ENCODE results near the gene RRBP1.

- TF ChIP-seq, protein P1, sequence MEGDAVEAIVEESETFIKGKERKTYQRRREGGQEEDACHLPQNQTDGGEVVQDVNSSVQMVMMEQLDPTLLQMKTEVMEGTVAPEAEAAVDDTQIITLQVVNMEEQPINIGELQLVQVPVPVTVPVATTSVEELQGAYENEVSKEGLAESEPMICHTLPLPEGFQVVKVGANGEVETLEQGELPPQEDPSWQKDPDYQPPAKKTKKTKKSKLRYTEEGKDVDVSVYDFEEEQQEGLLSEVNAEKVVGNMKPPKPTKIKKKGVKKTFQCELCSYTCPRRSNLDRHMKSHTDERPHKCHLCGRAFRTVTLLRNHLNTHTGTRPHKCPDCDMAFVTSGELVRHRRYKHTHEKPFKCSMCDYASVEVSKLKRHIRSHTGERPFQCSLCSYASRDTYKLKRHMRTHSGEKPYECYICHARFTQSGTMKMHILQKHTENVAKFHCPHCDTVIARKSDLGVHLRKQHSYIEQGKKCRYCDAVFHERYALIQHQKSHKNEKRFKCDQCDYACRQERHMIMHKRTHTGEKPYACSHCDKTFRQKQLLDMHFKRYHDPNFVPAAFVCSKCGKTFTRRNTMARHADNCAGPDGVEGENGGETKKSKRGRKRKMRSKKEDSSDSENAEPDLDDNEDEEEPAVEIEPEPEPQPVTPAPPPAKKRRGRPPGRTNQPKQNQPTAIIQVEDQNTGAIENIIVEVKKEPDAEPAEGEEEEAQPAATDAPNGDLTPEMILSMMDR (conservative IDR thresholded peaks at IDR 0.05; ENCODE audit: low read depth, low read length), result no peak
- TF ChIP-seq RFX5 (IDR thresholded peaks at IDR 0.05; ENCODE audit: low read depth, low read length) (no peak), POLR2A (IDR thresholded peaks at IDR 0.05; ENCODE audit: low read depth, low read length) (no peak), RAD21 (IDR thresholded peaks at IDR 0.05; ENCODE audit: low read length) (no peak), CHD1 (IDR thresholded peaks at IDR 0.05; ENCODE audit: low read depth, low read length) (no peak), SMC3 (IDR thresholded peaks at IDR 0.05; ENCODE audit: low read depth, low read length) (no peak), FOS (IDR thresholded peaks at IDR 0.05; ENCODE audit: low read depth, low read length) (no peak)
- TF ChIP-seq, protein P2, sequence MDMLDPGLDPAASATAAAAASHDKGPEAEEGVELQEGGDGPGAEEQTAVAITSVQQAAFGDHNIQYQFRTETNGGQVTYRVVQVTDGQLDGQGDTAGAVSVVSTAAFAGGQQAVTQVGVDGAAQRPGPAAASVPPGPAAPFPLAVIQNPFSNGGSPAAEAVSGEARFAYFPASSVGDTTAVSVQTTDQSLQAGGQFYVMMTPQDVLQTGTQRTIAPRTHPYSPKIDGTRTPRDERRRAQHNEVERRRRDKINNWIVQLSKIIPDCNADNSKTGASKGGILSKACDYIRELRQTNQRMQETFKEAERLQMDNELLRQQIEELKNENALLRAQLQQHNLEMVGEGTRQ (IDR thresholded peaks at IDR 0.05; ENCODE audit: low read depth, low read length), result no peak
Measured at GRCh38 chr20:17675519-17676377, 6.3 kb downstream of the RRBP1 start.
